HTERT RPE-1 (cell line): Measurements from ENCODE around the gene ZNF790.
"Not testable (repeated sequence)": the region's sequence is repeated elsewhere in the genome, so short reads cannot be mapped to it uniquely, and the experiment has no call there.

ENCODE experiments used
- in situ Hi-C: fragments of 300-500 bp; cut with MboI; formaldehyde crosslinking; loops from 4 replicates; pipeline ENCODE4 v1.14.3; 2020; ENCODE audit warnings: low sequenced_read_pairs

Gene ZNF790

GRCh38 chr19:36837906-36838783, at the start of gene ZNF790:
Gene ZNF790 (minus strand): TSS chr19:36838387. CDS start chr19:36825619, 12,768 bp downstream.
- in situ Hi-C loops = no loop called here

- in situ Hi-C loops = no loop called here
These were observed 39.1 kb upstream of the ZNF790 start for GRCh38 chr19:36876993-36877938.

GRCh38 chr19:36851898-36852297, 13.7 kb upstream of the ZNF790 start:
- in situ Hi-C loops = no loop called here

DNA sequence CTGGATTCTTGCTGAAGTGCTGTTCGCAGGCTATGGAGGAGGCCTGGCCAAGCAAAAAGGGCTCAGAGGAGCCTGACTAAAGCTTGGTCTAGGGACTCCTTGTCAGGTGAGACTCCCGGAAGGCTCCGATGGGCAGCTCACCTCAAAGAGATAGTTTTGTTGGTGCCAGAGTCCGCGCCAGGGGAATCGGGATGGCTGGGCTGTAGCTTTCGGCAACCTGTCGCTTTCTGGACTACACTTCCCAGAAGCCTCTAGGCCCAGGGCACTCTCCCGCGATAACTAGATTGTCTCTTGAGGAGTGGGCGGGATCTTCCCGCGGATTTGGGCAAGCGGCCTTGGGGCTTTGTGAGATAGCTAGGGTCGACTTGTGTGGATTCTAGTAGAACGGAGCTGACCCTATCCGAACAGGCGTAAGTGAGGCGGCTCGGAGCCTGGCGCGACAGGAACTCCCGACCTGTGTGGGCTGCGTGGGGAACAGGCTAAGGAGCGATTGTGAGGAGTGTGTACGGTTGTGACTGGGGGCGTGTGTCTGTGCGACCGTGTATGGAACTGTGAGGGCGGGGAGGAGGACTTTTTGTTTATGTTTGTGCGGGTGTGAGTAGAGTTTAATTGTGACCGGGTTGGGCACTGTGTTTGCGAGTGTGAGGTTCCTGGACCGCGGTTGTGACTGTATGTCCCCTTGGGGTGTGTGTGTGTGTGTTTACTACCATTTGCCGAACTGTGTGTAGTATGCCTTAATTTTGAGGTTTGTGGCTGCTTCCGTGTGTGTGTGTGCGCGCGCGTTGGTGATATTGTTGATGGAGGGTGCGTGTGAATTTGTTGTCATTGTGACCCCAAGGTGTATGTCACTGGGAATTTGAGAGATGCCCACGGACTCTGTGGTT, 12.6 kb upstream of the ZNF790 start, which contains the start of gene ZNF345:
Gene ZNF345, plus strand, starts transcription at position 318 of the 884 bp plus-strand sequence. CDS start 25,955 bp downstream, outside the sequence.
- in situ Hi-C loops = no loop called here

- in situ Hi-C loops = no loop called here
These were observed 11.7 kb upstream of the ZNF790 start for GRCh38 chr19:36849701-36850558.

- in situ Hi-C loops = no loop called here
These were observed 9.8 kb upstream of the ZNF790 start for GRCh38 chr19:36847968-36848367.

DNA sequence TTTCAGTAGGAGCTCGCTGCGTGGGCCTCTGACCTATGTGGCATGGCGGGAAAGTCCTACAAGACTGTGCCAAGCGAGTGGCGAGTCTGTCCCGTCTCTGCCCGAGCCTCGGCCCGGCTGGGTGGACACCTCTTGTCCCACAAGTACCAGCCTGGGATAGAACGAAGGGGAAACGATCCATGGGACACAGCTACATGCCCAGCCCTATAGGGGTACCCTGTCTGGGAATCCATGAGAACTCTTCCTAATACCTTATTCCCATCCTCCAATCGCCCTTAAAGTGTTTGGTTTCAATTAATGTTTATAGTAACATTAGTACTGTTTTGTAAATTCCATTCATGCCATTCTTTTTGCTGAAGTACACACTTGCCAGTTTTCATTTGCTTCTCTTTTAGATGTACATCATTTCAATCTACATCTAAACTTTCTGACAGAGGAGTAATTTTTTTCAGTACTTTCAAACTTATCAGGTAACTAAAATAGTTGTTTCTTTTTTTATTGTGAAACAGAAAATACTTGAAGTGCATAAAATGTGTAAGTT, 667 bp upstream of the ZNF790 start:
- in situ Hi-C loops = no loop called here

DNA sequence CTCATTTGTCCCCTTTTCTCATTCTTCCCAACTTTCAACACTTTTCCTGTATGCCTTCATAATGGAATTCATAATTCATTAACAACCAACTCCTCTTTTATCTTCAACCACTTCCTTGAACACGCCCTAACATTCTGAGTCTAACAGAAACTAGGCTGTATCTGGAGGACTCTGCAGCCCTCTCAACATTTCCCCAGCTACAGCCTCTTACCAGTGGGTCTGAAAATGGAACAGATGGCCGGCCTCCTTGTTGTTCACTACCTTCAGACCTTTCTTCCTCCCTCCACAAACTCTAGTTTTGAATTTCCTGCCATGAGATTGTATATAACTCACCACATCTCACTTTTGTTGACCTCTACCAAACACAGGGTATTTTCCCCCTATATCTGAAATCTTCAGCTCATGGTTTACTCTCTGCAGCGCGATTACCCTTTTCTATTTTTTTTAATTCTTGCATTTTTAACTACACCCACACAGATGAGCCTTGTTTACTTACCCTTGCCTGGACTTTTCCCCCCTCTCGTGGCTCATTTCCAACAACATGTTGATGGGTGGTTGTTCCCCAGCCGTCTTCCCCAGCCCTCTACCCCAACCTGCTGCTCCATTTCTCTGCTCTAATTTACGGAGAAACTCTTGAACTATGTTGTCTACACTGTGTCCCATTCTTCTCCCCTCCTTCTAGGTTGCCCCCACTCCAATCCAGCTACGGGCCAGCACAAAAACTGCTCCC, 846 bp downstream of the ZNF790 start:
- in situ Hi-C loops = no loop called here

DNA sequence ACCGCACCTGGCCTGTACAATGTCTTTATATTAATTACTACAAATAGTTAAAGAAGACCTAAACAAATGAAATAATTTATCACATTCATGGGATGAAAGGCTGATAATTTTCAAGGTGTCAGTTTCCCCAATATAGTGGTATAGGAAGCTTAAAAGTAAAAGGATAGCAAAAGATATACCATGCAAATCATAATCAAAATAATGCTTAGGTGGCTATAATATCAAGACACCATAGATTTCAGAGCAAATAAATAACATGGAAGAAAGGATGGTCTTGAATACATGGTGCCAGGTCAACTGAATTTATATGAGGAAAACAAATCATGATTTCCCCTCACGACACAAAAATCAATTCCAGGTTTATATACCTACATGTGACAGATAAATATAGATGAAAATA, 4.8 kb downstream of the ZNF790 start:
- in situ Hi-C loops = no loop called here

DNA sequence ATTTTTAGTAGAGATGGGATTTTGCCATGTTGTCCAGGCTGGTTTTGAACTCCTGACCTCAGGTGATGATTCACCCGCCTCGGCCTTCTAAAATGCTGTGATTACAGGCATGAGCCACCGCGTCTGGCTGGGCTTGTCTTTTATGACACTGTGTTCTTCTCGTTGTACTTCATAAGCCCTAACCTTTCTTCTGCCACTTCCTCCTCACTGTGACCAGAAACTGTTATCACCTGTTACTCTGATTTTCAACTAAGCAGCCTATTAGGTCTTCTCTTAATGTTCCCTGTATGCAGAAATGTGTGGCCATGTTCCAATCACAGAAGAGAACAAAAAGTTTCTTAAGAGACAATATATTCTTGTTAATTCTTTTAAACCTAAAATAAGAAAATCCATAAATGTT, 16.4 kb downstream of the ZNF790 start:
- in situ Hi-C loops = no loop called here

DNA sequence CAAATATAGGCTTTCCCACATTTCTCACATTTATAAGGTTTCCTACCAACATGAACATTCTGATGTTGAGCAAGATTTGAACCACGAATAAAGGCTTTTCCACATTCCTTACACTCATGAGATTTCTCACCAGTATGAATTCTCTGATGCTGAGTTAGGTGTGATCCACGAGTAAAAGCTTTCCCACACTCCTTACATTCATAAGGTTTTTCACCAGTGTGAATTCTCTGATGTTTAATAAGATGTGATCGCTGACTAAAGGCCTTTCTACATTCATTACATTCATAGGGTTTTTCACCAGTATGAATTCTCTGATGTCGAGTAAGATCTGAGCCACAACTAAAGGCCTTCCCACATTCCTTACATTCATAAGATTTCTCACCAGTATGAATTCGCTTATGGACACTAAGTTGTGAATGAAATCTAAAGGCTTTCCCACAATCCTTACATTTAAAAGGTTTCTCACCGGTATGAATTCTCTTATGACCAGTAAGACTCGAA, 19.0 kb downstream of the ZNF790 start:
- in situ Hi-C loops = no loop called here

GRCh38 chr19:36807029-36807428, 31.2 kb downstream of the ZNF790 start:
- in situ Hi-C loops = no loop called here

DNA sequence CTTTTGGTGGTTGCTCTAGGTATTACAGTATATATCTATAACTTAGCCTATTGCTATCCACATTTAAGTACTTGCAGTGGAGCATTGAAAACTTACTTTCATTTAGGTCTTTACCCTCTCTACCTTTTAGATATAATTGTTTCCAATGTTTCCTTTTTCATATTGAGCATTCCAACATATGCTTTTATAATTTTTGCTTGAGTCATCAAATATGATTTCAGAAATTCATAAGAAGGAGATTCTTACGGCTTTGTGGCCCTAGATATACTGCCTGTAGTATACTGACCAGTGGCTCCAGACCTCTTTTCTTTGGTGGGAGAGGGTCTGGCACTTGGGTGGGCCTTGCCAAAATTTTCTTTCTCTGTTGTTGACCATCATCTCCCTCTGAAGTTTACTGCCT, 32.8 kb downstream of the ZNF790 start:
- in situ Hi-C loops = no loop called here

- in situ Hi-C loops = no loop called here
These were observed 40.4 kb downstream of the ZNF790 start for GRCh38 chr19:36797786-36798108.

DNA sequence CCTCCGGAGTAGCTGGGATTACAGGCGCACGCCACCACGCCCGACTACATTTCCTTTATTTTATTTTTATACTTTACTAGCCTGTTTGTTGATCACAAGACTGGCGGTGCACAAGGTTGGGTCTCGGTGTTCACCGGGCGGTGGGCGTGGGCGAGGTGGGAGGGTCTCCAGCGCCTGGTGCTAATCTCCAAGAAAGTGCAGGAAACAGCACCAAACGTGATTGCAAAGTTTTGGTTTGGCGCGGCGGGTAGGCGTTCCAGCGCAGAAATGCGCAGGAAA, 41.5 kb downstream of the ZNF790 start:
- in situ Hi-C loops = no loop called here

DNA sequence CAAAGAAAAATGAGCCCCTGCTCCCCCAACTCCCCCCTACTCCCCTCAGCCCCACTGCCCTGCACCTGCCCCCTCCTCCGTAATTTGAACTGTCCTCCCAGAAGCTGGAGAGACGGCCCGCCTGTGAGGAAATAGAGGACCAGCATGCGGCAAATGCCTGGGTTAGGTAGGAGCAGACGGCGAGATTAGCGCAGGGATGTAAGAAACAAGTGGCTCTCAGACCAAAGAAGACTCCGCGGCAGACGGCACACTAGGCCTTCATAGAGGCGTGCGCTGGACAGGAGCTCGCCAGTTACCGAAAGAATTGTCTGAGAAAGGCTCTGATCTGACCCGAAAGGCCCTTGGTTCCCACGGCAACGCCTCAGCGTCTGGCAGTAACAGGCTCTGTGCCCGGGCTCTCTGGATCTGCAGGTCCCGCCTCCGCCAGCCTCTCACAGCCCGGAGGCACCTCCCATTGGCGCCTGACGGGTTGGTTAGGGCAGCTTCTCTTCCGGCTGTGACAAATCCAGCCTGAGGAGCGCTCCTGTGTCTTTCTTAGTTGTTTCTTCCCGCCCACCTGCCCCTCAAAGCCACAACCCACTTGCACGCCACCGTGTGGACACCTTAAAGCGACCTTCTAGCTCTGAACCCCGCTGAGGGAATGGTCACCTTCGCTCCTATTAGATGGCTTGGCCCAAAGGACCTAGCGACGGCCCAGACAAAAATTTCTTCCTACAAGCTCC, 46.6 kb downstream of the ZNF790 start:
- in situ Hi-C loops = not testable (repeated sequence)

GRCh38 chr19:36775768-36776167, 62.4 kb downstream of the ZNF790 start:
- in situ Hi-C loops = no loop called here

DNA sequence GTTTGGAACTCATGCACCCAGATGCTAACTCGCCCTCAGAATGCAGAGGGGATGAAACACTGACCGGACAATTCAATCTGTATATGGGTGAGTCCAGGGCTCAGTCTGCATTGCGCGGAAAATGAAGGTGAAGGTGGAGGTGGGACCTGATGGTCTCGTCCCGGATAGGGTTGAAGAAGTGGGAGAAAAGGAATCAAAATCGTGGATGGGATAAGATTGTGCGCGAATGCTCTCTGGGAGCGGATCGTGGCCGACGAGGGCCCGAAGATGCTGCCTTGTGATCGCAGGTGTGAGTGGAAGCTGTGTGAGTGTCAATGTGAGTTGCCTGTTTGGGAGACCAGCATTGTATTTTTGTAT, 65.0 kb downstream of the ZNF790 start:
- in situ Hi-C loops = no loop called here
